Ramos (cell line): ENCODE results near the gene CRYGD.

ENCODE experiments used
- in situ Hi-C: fragments of 300-500 bp; cut with MboI; formaldehyde crosslinking; loops from one replicate; pipeline ENCODE4 v1.14.3; 2022; ENCODE audit warnings: low sequenced_read_pairs; ENCODE audit not compliant: unreplicated experiment

Gene CRYGD

DNA sequence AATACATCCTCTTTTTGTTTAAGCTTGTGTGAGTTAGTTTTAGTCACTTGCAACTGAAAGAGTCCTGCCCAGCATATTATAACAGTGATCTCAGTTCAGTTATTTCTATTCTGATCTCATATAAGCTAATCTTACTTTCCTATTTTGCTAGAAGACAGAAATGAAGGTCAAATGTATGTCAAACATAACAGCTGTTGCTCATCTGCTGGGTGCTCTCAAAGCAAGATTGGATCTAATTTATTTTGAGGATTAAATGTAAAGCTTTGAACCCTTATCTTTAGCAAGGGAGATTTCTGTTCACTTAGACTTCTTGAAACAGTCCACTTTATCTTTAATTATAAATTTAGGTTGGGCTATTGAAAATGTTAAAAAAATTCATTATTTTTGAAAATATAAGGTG, 31.2 kb downstream of the CRYGD start:
- in situ Hi-C loops: no loop called here

DNA sequence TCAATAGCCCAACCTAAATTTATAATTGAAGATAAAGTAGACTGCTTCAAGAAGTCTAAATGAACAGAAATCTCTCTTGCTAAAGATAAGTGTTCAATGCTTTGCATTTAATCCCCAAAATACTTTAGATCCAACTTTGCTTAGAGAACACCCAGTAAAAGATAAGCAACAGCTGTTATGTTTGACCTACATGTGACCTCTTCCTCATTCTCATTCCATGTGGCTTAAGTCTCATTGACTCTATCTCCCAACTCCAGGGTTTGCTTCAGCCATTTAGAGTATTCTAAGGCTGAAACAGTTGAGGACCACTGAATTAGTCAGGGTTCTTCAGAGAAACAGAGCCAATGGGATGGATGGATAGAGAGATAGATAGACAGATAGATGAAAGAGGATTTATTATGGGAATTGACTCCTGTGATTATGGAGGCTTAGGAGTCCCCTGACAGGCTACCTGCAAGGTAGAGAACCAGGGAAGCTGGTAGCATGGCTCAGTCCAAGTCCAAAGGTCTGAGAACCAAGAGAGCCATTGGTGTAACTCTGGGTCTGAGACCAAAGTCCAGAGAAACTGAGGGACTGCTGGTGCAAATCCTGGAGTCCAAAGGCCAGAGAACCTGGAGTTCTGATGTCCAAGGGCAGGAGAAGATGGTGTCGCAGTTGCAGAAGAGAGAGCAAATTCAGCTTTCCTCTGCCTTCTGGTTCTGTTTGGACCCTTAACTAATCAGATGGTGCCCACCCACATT, 32.1 kb downstream of the CRYGD start:
- in situ Hi-C loops: no loop called here

- in situ Hi-C loops: no loop called here
Observed at GRCh38 chr2:208090420-208090819, 33.9 kb downstream of the CRYGD start.

DNA sequence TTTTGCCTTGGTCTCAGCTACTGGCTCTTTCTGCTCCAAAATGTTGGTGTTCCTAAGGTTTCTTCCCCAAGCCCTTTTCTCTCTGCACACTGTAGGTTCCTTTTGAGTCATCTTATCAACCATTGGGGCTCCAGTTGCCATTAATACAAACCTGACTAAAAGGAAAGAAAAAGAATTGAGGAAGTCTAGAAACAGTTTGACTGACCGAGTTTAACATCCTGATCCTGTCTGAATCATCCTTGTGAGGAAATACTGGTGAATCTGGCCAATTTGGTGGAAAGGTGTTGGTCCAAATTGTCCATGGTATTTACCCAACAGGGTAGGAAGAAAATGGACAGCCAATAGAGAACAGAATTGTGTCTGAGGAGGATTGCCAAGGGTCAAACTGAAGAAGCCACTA, 38.3 kb downstream of the CRYGD start:
- in situ Hi-C loops: no loop called here

GRCh38 chr2:208083807-208084206, 40.5 kb downstream of the CRYGD start:
- in situ Hi-C loops: no loop called here

GRCh38 chr2:208077276-208077675, 47.0 kb downstream of the CRYGD start:
- in situ Hi-C loops: no loop called here

GRCh38 chr2:208074610-208075356, 49.5 kb downstream of the CRYGD start:
- in situ Hi-C loops: no loop called here

DNA sequence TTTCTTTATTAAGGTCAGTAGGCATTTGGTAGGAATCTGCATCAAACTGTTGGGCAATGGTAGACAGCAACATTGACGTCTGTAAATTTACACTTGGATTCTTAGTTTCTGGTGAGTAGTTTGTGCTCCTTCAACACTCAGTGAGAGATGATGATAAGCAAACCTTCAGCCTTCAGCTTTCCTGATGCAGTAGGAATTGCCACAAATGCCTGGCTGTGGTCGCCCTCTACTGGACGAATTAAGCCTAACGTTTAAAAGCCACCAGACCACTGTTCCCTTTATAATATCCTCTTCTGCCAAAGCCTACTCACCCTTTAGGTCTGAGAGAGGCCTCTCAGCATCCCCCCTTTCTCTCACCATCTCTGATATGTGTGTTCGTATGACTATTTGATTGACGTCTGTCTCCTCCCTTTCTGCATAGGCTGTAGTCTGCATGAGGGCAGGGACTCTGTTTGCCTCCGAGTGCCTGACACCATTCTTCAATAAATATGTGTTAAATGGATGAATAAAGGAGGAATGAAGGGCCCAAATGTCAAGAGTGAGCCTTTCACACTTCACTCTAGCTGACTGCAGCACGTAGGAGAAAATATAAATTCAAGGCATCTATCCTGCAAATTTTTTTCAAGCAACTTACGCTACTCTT, 52.0 kb downstream of the CRYGD start:
- in situ Hi-C loops: no loop called here
